ENCODE results near the gene ASPA.
"Not testable (repeated sequence)": the region's sequence is repeated elsewhere in the genome, so short reads cannot be mapped to it uniquely, and the experiment has no call there.

Gene ASPA

DNA sequence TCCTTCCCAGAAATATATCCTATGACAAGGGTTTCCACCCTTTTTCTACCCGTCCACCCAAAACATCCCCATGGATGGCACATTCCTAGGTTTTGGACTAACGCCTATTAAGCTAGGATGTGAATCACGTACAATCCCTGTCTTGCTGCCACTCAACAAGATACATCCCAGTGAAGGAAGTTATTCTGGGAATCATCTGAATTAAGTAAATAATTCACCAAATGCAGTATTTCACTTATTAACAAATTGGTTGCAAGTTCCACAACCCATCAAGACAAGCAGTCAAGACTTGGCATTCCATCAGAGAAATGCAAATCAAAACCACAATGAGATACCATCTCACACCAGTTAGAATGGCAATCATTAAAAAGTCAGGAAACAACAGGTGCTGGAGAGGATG is 32.1 kb downstream of the ASPA start:
- no peak for DNase-seq (ENCODE audit: low spot score)

GRCh38 chr17:3510090-3510489 is 34.3 kb downstream of the ASPA start:
- DNase-seq (ENCODE audit: low spot score): no peak

DNA sequence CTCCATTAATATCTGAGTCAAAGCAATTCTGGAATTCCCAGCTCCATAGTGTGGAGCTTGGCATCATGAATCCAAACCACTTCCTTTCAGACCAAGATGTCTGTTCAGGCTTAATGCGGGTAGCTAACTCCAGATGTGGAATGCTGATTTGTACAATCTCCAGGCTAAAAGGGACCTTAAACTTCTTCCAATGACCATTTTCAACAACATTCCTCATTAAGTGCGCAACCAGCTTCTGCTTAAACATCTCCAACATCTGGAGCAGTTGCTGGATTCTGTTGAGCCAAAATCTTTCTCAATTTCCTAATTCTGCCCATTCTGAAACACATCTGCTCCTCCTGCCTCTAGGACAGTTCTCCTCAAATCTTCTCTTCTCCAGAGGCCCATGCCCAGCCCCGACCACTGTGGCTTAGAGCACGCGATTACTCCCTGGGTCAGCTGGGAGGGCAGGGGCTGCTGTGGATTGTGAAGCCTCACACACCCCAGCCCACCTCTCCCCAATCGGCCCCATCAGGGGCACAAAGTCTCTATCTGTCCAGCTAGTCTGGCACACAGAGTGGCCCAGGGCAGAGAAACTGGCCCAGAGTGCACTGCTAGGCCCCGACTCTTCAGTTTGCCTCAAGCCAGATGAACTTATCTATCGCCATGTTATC is 36.2 kb downstream of the ASPA start:
- no peak for DNase-seq (ENCODE audit: low spot score)

GRCh38 chr17:3512505-3513171 is 36.8 kb downstream of the ASPA start:
- DNase-seq (ENCODE audit: low spot score): no peak

DNA sequence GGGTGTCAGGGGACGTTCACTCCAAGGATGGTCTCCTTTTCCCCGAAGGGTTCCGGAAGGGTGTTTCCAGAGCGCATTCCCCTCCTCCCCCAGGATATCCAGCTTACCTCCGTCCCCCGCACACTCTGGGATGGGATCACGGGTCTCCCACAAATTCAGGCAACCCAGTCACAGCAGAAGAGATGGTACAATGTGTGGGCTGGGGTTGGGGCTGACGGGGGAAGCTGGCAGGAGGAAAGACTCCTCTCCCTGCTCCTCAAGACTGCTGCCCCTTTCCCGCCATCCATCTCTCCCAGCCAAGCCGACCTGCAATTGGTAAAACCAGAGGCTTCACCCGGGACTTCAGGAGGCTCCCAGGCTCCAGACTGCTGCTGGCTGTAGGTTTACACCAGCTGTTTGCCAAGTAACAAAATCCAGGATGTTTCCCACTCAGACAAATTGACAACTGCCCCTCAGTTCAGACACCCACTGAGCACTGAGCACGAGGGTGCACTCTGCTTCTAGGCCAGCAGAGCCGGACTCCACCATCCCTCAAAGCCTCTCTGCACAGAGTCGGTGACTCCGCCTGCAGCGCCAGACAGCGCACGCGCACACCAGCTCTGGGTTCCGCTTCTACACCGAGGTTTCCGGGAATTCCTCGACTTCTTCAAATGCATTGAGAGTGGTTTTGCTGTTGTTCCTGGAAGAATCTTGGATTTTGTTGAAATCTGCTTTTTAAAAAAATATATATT is 37.7 kb downstream of the ASPA start:
- DNase-seq (ENCODE audit: low spot score): no peak

GRCh38 chr17:3514167-3514566 is 38.4 kb downstream of the ASPA start:
- DNase-seq (ENCODE audit: low spot score): not testable (repeated sequence)

DNA sequence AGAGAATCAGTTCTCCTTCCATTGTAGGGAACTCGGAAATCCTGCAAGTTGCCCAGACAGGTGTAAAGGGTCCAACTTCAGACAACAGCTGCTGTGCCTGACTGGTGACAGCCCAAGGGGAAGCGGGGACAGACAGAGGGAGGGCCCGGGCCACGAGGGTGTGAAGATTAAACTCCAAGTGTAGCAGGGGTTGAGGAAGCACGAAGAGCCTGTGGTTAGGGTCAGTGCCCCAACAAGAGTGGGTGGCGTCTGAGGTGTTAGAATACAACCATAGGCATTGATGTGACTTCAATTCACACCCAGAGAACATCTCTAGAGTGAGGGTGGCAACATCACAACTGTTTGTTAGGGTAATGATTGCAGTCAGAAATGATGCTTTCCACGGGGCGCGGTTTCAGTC is 39.1 kb downstream of the ASPA start:
- DNase-seq (ENCODE audit: low spot score): no peak

DNA sequence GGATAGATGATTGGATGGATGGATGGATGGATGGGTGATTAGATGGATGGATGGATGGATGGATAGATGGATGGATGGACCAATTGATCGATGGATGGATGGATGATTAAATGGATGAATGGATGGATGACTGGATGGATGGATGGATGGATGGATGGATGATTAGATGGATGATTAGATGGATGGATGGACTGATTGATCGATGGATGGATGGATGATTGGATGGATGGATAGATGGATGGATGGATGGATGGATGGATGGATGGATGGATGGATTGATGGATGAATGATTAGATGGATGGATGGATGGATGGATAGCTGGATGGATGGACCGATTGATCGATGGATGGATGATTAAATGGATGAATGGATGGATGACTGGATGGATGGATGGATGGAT is 43.7 kb downstream of the ASPA start:
- DNase-seq (ENCODE audit: low spot score): not testable (repeated sequence)

GRCh38 chr17:3524024-3524423 is 48.2 kb downstream of the ASPA start:
- DNase-seq (ENCODE audit: low spot score): no peak

GRCh38 chr17:3526491-3526890 is 50.7 kb downstream of the ASPA start:
- DNase-seq (ENCODE audit: low spot score): no peak

DNA sequence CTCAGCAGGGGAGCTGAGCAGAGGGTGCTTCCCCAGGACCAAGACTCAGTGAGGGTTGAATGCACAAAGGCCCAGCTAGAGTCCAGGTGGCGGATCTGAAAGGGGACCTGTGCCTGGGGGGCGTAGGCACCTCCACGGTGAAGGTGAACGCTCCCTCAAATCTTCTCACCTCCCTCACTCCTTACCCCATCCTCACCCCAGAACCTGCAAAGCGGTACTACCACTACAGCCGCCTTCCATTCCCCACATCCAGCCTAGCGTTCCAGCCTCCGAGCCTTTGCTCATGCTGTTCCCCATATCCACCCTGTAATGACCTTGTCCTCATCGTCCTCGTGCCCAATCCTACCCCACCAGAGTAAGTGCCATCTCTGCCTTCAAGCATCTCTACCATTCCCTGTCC is 51.2 kb downstream of the ASPA start:
- DNase-seq (ENCODE audit: low spot score): no peak

DNA sequence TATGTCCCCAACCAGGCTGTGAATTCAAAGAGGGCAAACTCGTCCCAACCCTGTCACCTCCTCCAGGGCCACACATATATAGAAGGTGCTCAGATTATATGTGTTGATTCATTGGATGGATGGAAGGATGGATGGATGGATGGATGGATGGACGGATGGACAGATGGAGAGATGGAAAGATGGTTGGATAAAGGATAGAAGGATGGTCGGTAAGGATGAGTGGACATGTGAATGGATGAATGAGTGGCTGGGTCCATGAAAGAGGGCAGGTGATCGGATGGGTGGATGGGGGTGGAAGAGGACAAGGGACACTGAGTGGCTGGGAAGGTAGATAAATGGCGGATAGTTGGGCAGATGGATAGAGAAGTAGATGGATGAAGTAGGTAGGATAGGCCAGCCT is 51.7 kb downstream of the ASPA start:
- no peak for DNase-seq (ENCODE audit: low spot score)

DNA sequence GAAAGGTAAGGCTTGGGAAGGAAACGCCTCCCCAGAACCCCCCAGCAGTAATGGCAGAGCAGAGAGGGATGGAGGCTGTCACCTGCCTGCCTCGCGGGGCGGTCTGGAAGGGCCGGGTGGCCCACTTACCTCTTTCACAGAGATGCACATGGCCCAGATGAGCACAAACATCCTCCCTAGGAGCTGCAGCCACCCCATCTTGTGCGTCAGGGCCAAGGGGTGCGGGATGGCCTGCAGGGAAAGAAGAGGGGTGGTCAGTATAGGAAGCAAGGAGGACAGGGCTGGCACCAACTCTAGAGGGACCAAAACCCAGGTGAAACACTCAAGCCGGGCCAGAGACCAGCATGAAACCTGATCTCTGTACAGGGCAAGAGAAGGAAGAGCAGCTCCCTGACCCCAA is 52.1 kb downstream of the ASPA start:
- DNase-seq (ENCODE audit: low spot score): no peak

- DNase-seq (ENCODE audit: low spot score): no peak
Observed at GRCh38 chr17:3528403-3528851, 52.6 kb downstream of the ASPA start.

DNA sequence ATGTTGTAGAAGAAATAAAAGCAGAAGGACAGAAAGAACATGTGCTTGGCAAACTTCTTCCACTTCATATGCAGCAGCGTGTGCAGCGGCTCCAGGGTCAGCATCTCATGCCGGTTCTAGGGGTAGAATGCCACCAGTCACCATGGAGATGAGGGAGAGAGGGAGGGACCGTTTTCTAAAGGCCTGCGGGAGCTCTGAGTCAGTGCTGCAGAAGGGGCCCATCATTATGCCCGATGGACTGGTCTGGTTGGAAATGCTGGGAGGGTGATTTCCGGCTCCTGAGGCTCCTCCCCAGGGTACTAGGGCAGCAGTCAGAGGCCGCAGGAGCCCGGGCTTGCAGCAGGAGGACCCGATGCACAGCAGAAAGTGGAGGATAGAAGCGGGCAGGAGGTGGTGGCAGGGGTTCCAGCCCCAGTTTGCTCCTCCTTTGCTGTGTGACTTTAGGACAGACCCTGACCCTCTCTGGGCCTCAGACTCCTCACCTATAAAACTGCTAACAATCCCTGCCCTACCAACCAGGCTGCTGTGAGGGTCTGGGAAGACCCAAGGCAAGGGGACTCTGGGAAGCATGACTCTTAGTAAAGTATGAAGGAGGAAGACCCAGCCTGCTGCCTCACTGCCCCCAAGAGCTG is 53.2 kb downstream of the ASPA start:
- no peak for DNase-seq (ENCODE audit: low spot score)

DNA sequence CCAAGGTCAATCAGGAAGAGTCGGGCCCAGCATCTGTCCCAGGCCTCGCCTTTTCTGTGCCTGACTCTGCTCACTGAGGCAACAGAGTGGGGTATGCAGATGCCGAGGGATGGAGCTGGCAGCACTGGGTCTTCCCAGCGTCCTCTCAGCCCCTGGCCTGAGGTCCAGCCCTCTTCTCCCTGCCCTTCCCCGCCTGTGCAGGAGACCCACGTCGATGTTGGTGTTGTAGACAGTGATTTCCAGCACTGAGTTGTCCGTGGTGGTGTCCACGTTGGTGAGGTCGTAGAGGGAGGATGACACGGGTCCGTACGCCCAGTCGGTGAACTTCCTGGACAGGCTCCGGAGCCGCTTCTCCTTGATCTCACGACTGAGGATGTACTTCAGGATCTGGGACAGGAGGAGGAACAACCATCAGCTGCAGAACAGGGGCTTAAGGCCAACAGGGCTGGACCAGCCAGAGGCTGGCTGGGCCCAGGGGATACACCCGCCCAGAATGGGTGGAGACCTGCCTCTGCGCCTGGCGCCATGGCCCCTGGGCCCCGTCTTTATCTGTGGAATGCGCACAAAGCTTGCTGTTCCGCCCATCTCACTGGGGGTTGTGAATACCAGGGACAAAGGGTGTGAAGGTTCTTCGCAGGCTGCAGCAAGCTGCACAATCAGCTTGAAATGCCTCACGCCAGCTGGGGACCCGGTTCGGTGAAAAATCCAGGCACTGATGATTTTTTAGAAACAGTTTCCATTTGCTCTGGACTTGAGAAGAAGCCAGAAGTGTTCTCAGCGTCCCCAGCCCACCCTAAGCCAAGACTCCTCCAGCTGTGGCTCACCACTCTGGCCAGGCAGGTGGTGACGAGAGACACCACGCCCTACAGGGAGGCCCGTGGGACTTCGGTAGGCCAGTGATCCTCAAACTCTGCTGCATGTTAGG is 54.3 kb downstream of the ASPA start:
- DNase-seq (ENCODE audit: low spot score): no peak

GRCh38 chr17:3531266-3532101 is 55.7 kb downstream of the ASPA start:
- no peak for DNase-seq (ENCODE audit: low spot score)

GRCh38 chr17:3532106-3532858 is 56.5 kb downstream of the ASPA start:
- no peak for DNase-seq (ENCODE audit: low spot score)

GRCh38 chr17:3532859-3533142 is 57.0 kb downstream of the ASPA start:
- no peak for DNase-seq (ENCODE audit: low spot score)

DNA sequence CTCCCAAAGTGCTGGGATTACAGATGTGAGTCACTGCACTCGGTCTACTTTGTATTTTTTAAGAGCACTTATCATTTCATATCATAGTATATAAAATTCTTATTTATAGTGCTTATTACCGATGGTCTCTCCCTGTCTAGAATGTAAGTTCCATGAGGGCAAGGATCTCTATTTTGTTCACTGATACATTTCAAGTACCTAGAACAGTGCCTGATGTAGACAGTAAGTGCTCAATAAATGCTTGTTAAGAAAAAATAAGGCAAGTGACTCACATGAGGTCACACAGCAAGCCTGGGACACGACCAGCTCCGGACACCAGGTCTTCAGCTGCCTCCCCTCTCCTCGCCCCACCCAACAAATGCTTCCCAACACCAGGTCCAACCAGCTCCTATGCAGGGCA is 58.0 kb downstream of the ASPA start:
- no peak for DNase-seq (ENCODE audit: low spot score)
